Spleen (tissue), 11 donors: ENCODE measurements around the gene HTR3B. TPM values are rescaled to one million over a fixed set of nuclear protein-coding genes. Genes with fewer than 3 reads are reported as not detected.

ENCODE experiments used
- DNase-seq: peaks from one replicate; pipeline ENCODE4 v3.0.0-alpha.2; 2020
- H3K27ac ChIP-seq, 8 donors: fragments of 200-600 bp; sonication (generic) in 7 of 8; 1 replicate in 4 of 8; 2 replicates in 4 of 8; pipeline versions ENCODE4 v1.5.0 to v1.8.0; 2016 to 2021; ENCODE audit warnings: inconsistent platforms in 4 of 8, mild to moderate bottlenecking in 4 of 8, moderate library complexity in 1 of 8
- H3K27me3 ChIP-seq, 7 donors: fragments of 200-600 bp; sonication (generic) in 6 of 7; replicated peaks in 1 of 7; 1 replicate in 4 of 7; 2 replicates in 3 of 7; pipeline versions ENCODE4 v1.5.0 to v1.8.0; 2016 to 2021; ENCODE audit warnings: inconsistent platforms in 3 of 7, mild to moderate bottlenecking in 1 of 7
- H3K36me3 ChIP-seq, 6 donors: fragments of 200-600 bp; sonication (generic) in 5 of 6; 1 replicate in 4 of 6; 2 replicates in 2 of 6; pipeline versions ENCODE4 v1.5.0 to v1.8.0; 2016 to 2021; ENCODE audit warnings: inconsistent platforms in 2 of 6
- H3K4me1 ChIP-seq, 6 donors: fragments of 200-600 bp; sonication (generic) in 5 of 6; 1 replicate in 3 of 6; 2 replicates in 3 of 6; pipeline versions ENCODE4 v1.5.0 to v1.8.0; 2016 to 2021; ENCODE audit warnings: inconsistent platforms in 3 of 6
- H3K4me3 ChIP-seq, 8 donors: fragments of 200-600 bp; sonication (generic) in 7 of 8; 1 replicate in 4 of 8; 2 replicates in 4 of 8; pipeline versions ENCODE4 v1.5.0 to v1.8.0; 2016 to 2021; ENCODE audit warnings: inconsistent platforms in 4 of 8, mild to moderate bottlenecking in 4 of 8, moderate library complexity in 2 of 8
- H3K9me3 ChIP-seq, 8 donors: fragments of 200-600 bp; sonication (generic) in 7 of 8; 1 replicate in 4 of 8; 2 replicates in 4 of 8; pipeline versions ENCODE4 v1.5.0 to v1.8.0; 2016 to 2021; ENCODE audit warnings: inconsistent platforms in 4 of 8
- CTCF ChIP-seq, 11 experiments: fragments of 200-600 bp in 7 of 11; fragments of 450-650 bp in 4 of 11; sonication (generic) in 4 of 11; IDR thresholded peaks in 8 of 11; conservative IDR thresholded peaks in 3 of 11; 1 replicate in 7 of 11; 2 replicates in 4 of 11; pipeline versions ENCODE4 v1.4.0 to v1.8.0; 2016 to 2021; ENCODE audit warnings: antibody characterized with exemption in 11 of 11, inconsistent platforms in 4 of 11, mild to moderate bottlenecking in 1 of 11
- POLR2A ChIP-seq, 3 donors: fragments of 450-650 bp; IDR thresholded peaks; one replicate each; pipeline ENCODE4 v1.5.1; 2017; ENCODE audit warnings: antibody characterized with exemption in 3 of 3, mild to moderate bottlenecking in 1 of 3
- POLR2AphosphoS5 ChIP-seq, 3 donors: sonication (generic); formaldehyde crosslinking; IDR thresholded peaks; one replicate each; pipeline ENCODE4 v1.5.1; 2017; ENCODE audit warnings: antibody characterized with exemption in 3 of 3
- WGBS, 5 donors: extraction: QIAGEN DNeasy Blood & Tissue Kit in 3 of 5; methylation state at CpG; one replicate each; pipeline versions ENCODE4 v1.1.5 to v1.1.7; 2013 to 2018; 5-methylcytosine and 5-hydroxymethylcytosine counted together
- intact Hi-C: fragments of 100-400 bp; cut with DNase I; formaldehyde crosslinking; loops from one replicate; pipeline ENCODE4 v1.15.0; 2023; ENCODE audit warnings: low total_unique reads
- polyA plus RNA-seq, 3 donors: library from polyadenylated mRNA; stranded (reverse); fragments of 200-250 nt; gene quantifications; one replicate each; pipeline ENCODE4 v1.2.1, GENCODE V29; 2013
- total RNA-seq, 7 donors: library from RNA; depleted of rRNA in 3 of 7; stranded (reverse); fragments of >200 nt in 3 of 7; fragmentation: NEBNext Ultra II Directional in 4 of 7; extraction: Animal tissue kit (Norgen Biotek cat#: 25700) in 4 of 7; gene quantifications; one replicate each; pipeline versions ENCODE4 v1.1.0 to v1.2.1, GENCODE V29; 2016 to 2021
- donor health status: healthy with polysubstance abuse.
- donor health status: DM: no; HTN: no; CAD: no; lungs with moderate emphysema.
- donor health status: DM: no; HTN: no; CAD: no.
- donor health status: Bipolar disorder and iron deficiency.
- donor health status: healthy.
- donor health status: DM: no; HTN: no; CAD: no.
- donor health status: DM: yes; HTN: yes; CAD: no.

HTR3B gene
- total and polyA plus RNA-seq, 10 donors, result not detected

- H3K27me3 ChIP-seq, result no peaks in the 10 kb centered on the region
- 55 to 66% (median 57%) methylated on average over 9 of the region's 9 CpGs for WGBS, 5 donors
- no peaks in the 10 kb centered on the region for H3K36me3 ChIP-seq
- H3K4me1 ChIP-seq, result peaks cover 0 to 7% (median 1%) of the 10 kb centered on the region in 6 donors
- intact Hi-C loops, result no loop called here
- no peak overlapping the region for H3K4me3 ChIP-seq
- no peak for TF ChIP-seq POLR2A (IDR thresholded peaks at IDR 0.05)
- no peaks in the 10 kb centered on the region for H3K9me3 ChIP-seq
- no peak overlapping the region for H3K27ac ChIP-seq
- DNase-seq, result no peak
Observed at GRCh38 chr11:113894421-113894996, 10.1 kb upstream of the HTR3B start.

- Histone ChIP-seq H3K36me3 (no peaks in the 10 kb centered on the region), H3K9me3 (no peaks in the 10 kb centered on the region), H3K27me3 (no peaks in the 10 kb centered on the region), H3K4me1 (peaks cover 0 to 7% (median 1%) of the 10 kb centered on the region in 6 donors), H3K4me3 (no peak overlapping the region), H3K27ac (no peak overlapping the region)
- no peak for TF ChIP-seq CTCF (IDR thresholded peaks at IDR 0.05 in 8 of 11, conservative IDR thresholded peaks at IDR 0.05 in 3 of 11)
- TF ChIP-seq POLR2AphosphoS5 (IDR thresholded peaks at IDR 0.05), result no peak
- TF ChIP-seq POLR2A (IDR thresholded peaks at IDR 0.05), result no peak
- no peak for DNase-seq
- WGBS, 5 donors, result 71 to 83% (median 81%) methylated on average over 10 of the region's 10 CpGs
- intact Hi-C loops, result loop anchor here (5.0 kb wide), 1 partner anchor 367 kb away; no protein-coding TSS in a partner anchor
Observed at GRCh38 chr11:113895367-113896155, 9.0 kb upstream of the HTR3B start.

- intact Hi-C loops, result loop anchor here (5.0 kb wide), 1 partner anchor 366 kb away; no protein-coding TSS in a partner anchor
- H3K4me1 ChIP-seq, result peaks cover 0 to 7% (median 1%) of the 10 kb centered on the region in 6 donors
- H3K27ac ChIP-seq, result no peak overlapping the region
- no peaks in the 10 kb centered on the region for H3K27me3 ChIP-seq
- H3K4me3 ChIP-seq, result no peak overlapping the region
- DNase-seq, result no peak
- peak; percentile 56 to 82 (median 72) for TF ChIP-seq CTCF (IDR thresholded peaks at IDR 0.05 in 8 of 11, conservative IDR thresholded peaks at IDR 0.05 in 3 of 11)
- no peak for TF ChIP-seq POLR2A (IDR thresholded peaks at IDR 0.05)
- WGBS, 5 donors, result 22 to 31% (median 26%) methylated on average over 10 of the region's 10 CpGs
- no peaks in the 10 kb centered on the region for H3K36me3 ChIP-seq
- no peaks in the 10 kb centered on the region for H3K9me3 ChIP-seq
Observed at GRCh38 chr11:113896156-113896879, 8.3 kb upstream of the HTR3B start.

- TF ChIP-seq CTCF (IDR thresholded peaks at IDR 0.05 in 8 of 11, conservative IDR thresholded peaks at IDR 0.05 in 3 of 11) (no peak), POLR2AphosphoS5 (IDR thresholded peaks at IDR 0.05) (no peak), POLR2A (IDR thresholded peaks at IDR 0.05) (no peak)
- 89 to 96% (median 91%) methylated on average over 2 of the region's 2 CpGs for WGBS, 5 donors
- intact Hi-C loops, result no loop called here
- H3K4me3 ChIP-seq, result no peak overlapping the region
- H3K36me3 ChIP-seq, result no peaks in the 10 kb centered on the region
- H3K4me1 ChIP-seq, result peaks cover 0 to 5% (median 1%) of the 10 kb centered on the region in 6 donors
- no peak overlapping the region for H3K27ac ChIP-seq
- H3K9me3 ChIP-seq, result no peaks in the 10 kb centered on the region
- H3K27me3 ChIP-seq, result no peaks in the 10 kb centered on the region
- DNase-seq, result no peak
Observed at GRCh38 chr11:113901141-113901540, 3.5 kb upstream of the HTR3B start.
